HCT116 (cell line): ENCODE results near the gene C12orf57.

ENCODE experiments used
- CTCF ChIP-seq, 3 experiments: fragments of 200-600 bp in 1 of 3; sonication (generic) in 1 of 3; IDR thresholded peaks in 2 of 3; conservative IDR thresholded peaks in 1 of 3; 2 replicates each; pipeline ENCODE4 v1.5.1; 2012 to 2017; ENCODE audit warnings: low read depth in 2 of 3, low read length in 2 of 3, antibody characterized with exemption in 1 of 3, borderline replicate concordance in 1 of 3, control low read depth in 1 of 3, mild to moderate bottlenecking in 1 of 3, mixed read lengths in 1 of 3, mixed run types in 1 of 3, moderate library complexity in 1 of 3; ENCODE audit not compliant: insufficient read depth in 1 of 3
- EZH2phosphoT487 ChIP-seq: fragments of 200-600 bp; IDR thresholded peaks from 2 replicates; pipeline ENCODE4 v1.6.1; 2018; ENCODE audit warnings: antibody characterized with exemption, borderline replicate concordance
- MAX ChIP-seq: IDR thresholded peaks from 2 replicates; pipeline ENCODE4 v1.6.1; 2012
- POLR2A ChIP-seq: IDR thresholded peaks from 2 replicates; pipeline ENCODE4 v1.7.0; 2011; ENCODE audit warnings: borderline replicate concordance; ENCODE audit not compliant: insufficient read depth, insufficient read length; ENCODE audit errors: extremely low read depth
- POLR2AphosphoS5 ChIP-seq: IDR thresholded peaks from 2 replicates; pipeline ENCODE4 v1.6.1; 2011; ENCODE audit warnings: mild to moderate bottlenecking, low read depth, low read length, moderate library complexity
- SP1 ChIP-seq: IDR thresholded peaks from 2 replicates; pipeline ENCODE4 v1.6.1; 2012; ENCODE audit warnings: low read depth
- SRF ChIP-seq: IDR thresholded peaks from 2 replicates; pipeline ENCODE4 v1.6.1; 2012; ENCODE audit warnings: low read depth
- YY1 ChIP-seq: IDR thresholded peaks from 2 replicates; pipeline ENCODE4 v1.6.1; 2011; ENCODE audit warnings: low read length, low read depth, moderate library complexity, mild to moderate bottlenecking; ENCODE audit not compliant: insufficient replicate concordance; ENCODE audit errors: extremely low read depth
- ZNF274 ChIP-seq: fragments of 200-500 bp; sonication (Bioruptor generic); IDR thresholded peaks from 2 replicates; pipeline ENCODE4 v1.6.1; 2014; ENCODE audit warnings: mild to moderate bottlenecking, low read depth, low read length, inconsistent platforms

DNA sequence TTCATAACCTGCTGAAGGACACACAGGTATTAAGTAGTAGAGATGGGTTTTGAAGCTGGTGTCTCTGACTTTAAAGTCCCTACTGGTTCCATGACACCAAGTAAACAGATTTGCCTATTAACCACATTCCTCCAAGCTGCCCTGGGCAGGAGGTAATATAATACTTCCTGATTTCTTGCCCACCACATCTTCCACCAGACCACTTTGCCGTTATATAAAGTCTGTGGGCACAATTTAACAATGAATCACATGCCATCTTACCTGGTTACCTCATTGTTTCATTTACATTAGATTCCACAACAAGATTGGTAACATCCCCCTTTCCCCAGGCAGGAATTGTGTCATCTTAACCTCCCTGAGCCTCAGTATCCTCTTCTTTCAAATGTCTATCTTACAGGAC lies 40.1 kb upstream of the C12orf57 start:
- TF ChIP-seq YY1 (no peak), POLR2A (no peak), SP1 (no peak), CTCF (IDR thresholded peaks at IDR 0.05 in 2 of 3, conservative IDR thresholded peaks at IDR 0.05 in 1 of 3; ENCODE audit: borderline replicate concordance in 1 of 3, insufficient read depth in 1 of 3, low read depth in 2 of 3, low read length in 2 of 3) (no peak), ZNF274 (no peak), MAX (no peak), POLR2AphosphoS5 (no peak), SRF (no peak), EZH2phosphoT487 (no peak)
